HG02623 (cell line): ENCODE data around the gene GNAI3.

Experiments
- ATAC-seq: cut with Tn5 transposase; IDR thresholded peaks from one replicate; pipeline ENCODE4 v1.9.1; 2021; ENCODE audit warnings: moderate library complexity; ENCODE audit not compliant: unreplicated experiment

The GNAI3 gene

DNA sequence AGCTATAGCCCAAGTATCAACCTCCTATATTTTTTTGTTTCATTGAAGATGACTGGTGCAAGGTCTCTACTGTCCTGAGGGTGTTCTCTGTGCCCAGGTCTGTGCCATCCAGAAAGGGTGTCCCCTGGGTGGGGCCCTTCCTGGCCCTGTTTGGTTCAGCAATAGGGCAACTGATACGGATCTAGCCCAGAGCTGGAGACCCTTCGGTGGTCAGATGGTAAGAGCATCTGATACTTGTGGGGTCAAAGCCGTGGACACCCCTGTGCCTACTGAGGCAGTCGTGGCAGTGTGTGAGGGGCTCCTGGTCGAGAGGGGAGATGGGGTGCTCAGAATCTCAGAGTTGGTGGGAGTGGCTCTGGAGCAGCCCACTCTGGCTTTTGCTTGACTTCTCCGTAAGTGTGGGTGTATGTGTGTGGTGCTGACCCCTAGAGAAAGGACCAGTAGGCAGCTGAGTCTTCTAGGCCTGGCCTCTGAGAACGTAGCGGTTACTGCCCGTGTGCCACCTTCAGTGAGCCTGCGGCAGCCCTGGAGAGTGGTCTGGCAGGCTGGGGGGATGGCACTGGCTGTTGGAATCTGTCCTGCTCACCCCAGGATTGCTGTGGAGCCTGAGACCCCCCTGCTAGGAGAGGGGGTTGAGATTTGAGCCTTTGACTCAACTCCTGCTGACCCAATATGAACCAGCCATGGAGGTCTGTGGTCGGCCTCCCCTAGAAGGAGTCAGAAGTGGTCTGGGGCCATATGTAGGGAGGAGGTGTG is 73.9 kb downstream of the GNAI3 start:
- no peak for ATAC-seq

GRCh38 chr1:109622895-109623294 is 74.5 kb downstream of the GNAI3 start:
- no peak for ATAC-seq

GRCh38 chr1:109623601-109624161 is 75.3 kb downstream of the GNAI3 start:
- no peak for ATAC-seq

- ATAC-seq: no peak
Measured at GRCh38 chr1:109624201-109625010, 76.0 kb downstream of the GNAI3 start.

GRCh38 chr1:109625176-109625575 is 76.8 kb downstream of the GNAI3 start:
- ATAC-seq: no peak

GRCh38 chr1:109625601-109626560 is 77.5 kb downstream of the GNAI3 start:
- no peak for ATAC-seq

- no peak for ATAC-seq
Measured at GRCh38 chr1:109626682-109627408, 78.4 kb downstream of the GNAI3 start.

DNA sequence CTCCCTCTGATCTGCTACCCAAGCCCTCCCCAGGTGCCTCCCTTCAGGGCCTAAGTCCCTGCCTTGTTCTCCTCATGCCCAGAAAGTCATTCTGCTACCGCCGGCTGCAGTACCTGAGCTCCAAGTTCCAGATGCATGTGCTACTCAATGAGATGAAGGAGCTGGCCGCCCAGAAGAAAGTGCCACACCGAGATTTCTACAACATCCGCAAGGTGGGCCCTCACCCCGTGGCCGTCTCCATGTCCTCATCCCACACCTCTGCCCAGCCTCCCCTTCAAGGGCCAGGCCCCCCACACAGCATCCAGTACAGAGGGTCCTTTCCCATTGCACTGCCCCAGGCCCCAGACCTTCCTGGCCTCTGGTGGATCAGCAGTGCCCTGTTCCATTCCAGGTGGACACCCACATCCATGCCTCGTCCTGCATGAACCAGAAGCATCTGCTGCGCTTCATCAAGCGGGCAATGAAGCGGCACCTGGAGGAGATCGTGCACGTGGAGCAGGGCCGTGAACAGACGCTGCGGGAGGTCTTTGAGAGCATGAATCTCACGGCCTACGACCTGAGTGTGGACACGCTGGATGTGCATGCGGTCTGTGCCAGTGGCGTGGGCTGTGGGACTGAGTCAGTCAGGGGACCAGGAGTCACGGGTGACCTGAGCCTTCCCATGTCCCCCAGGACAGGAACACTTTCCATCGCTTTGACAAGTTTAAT is 79.4 kb downstream of the GNAI3 start:
- ATAC-seq: no peak

DNA sequence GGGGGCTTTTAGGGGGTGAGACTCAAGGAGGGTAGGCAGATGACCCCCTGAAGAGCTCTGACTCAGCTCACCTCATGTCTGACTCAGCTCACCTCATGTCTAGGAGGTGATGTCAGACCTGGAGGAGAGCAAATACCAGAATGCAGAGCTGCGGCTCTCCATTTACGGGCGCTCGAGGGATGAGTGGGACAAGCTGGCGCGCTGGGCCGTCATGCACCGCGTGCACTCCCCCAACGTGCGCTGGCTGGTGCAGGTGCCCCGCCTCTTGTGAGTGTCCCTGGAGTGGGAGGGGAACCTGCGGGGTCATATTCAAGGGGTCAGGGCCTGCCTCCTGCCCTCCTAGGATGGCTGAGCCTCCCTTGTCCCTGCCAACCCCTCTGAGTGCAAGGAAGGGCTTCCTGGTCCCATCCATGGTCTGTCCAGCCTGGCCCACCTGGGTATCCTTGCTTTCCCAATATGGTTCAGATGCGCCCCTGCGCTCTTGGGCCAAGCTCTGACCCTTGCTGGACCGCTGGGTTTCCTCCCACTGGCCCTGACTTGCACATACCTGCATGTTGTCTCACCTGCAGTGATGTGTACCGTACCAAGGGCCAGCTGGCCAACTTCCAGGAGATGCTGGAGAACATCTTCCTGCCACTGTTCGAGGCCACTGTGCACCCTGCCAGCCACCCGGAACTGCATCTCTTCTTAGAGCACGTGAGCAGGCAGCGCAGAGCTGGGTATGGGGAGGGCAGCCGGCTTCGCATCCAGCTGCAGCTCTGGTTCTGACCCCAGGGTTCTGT is 80.3 kb downstream of the GNAI3 start:
- no peak for ATAC-seq

DNA sequence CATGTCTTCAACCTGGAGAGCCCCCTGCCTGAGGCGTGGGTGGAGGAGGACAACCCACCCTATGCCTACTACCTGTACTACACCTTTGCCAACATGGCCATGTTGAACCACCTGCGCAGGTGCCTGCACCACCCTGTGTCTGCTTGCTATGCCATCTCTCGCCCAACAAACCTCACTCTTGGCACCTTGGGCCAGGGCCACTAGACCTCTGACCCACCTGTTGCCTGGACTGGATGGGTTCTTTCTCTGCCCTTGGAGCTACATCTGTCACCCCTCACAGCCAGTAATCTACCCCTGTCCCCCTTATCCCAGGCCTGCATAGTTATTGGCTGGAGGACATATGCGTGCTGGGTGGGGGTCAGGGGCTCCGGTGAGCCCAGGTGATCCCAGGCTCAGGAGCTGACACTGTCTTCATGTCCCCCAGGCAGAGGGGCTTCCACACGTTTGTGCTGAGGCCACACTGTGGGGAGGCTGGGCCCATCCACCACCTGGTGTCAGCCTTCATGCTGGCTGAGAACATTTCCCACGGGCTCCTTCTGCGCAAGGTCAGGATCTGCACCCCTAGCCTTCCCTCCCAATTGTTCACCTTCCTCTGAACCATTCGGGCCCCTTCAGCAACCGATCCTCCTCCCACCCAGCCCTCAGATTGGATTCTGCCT is 81.1 kb downstream of the GNAI3 start:
- no peak for ATAC-seq

- ATAC-seq: no peak
Measured at GRCh38 chr1:109630081-109630897, 81.9 kb downstream of the GNAI3 start.

GRCh38 chr1:109630898-109631512 is 82.6 kb downstream of the GNAI3 start:
- ATAC-seq: no peak

GRCh38 chr1:109631513-109632505 is 83.4 kb downstream of the GNAI3 start:
- no peak for ATAC-seq

DNA sequence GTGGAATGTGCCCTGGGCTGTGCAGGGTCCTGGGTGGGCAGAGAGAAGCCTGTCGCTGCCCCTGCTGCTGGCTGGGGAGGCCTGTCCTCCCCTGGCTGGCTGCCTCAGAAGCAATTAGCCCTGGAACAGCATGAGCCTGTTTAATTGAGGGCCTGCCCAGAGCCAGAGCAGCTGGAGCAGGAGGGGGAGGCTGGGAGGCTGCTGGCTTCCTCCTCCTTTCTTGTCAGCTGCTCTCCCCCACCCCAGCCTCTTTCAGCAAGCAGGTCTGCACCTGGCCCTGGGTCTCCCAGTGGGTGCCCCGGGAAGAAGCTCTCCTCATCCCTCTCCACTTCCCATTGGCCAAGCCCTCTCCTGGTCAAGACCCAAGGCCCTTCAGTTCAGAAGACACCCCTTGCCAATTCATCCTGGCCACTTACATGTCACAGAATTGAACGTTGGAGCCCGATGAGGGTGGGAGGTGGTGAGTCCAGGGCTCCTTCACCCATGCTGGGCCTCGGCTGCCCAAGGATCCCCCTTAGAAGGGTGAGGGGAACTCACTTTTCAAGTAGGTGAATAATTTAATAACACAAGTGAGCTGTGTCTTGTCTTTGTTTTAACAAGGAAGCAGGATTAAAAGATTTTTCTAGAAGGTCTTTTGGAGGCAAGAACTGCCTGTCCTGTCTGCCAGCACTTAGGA is 84.4 kb downstream of the GNAI3 start:
- ATAC-seq: no peak

DNA sequence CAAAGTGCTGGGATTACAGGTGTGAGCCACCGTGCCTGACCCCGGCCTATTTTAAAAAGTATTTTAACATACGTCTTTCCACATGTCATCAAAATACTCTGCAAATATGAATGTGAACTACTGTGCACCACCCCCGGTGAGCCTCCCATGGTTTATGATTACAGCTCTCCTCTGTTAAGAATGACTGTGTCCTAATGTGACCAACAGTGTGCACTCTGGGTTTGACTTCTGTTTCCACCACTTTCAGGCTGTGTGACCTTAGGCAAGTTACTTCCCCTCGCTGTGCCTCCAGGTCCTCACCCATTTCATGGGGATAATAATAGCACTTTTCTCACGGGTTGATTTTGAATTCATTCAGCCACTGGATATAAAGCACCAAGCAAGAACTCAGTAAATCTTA is 85.9 kb downstream of the GNAI3 start:
- ATAC-seq: no peak
